Endothelial cell of umbilical vein (primary cell): ENCODE results near the gene TTC33. TPM values are rescaled to one million over a fixed set of nuclear protein-coding genes. Genes with fewer than 3 reads are reported as not detected.

ENCODE experiments used
- BruUV-seq: library from RNA; stranded (reverse); fragments of 400-500 nt; replicated peaks from 2 replicates; lab custom pipeline; 2021; lab: Mats Ljungman, UMichigan
- CTCF ChIA-PET: fragments of 300-600, 350-600 bp; sonication (Branson Sonifier 250); formaldehyde crosslinking; loops from one replicate; lab custom pipeline; 2021; ENCODE audit warnings: antibody characterized with exemption, inconsistent platforms; lab: Charles Lee
- POLR2A ChIA-PET: fragments of 300-600, 350-600 bp; sonication (Branson Sonifier 250); formaldehyde crosslinking; loops from one replicate; lab custom pipeline; 2021; ENCODE audit warnings: antibody characterized with exemption, inconsistent platforms; lab: Charles Lee
- DNase-seq: peaks from one replicate; pipeline ENCODE4 v3.0.0-alpha.2; 2011; ENCODE audit warnings: low read depth, low spot score
- FAIRE-seq: peaks from 2 replicates; lab custom pipeline; 2011; peaks lifted over from hg19 to GRCh38; lab: Jason Lieb, UNC
- H2AFZ ChIP-seq: 2 replicates; pipeline ENCODE4 v1.6.0; 2012; ENCODE audit warnings: low read depth, low read length, control low read depth, inconsistent platforms
- H3K27ac ChIP-seq: 2 replicates; pipeline ENCODE4 v1.5.1; 2011; ENCODE audit warnings: low read depth, mild to moderate bottlenecking, control low read depth, low read length, moderate library complexity; ENCODE audit not compliant: insufficient read depth
- H3K27me3 ChIP-seq, 2 experiments: 2 replicates each; pipeline versions ENCODE4 v1.6.0 to v1.6.1; 2011; ENCODE audit warnings: low read length in 2 of 2, mixed read lengths in 1 of 2; ENCODE audit not compliant: control insufficient read depth in 2 of 2, insufficient read depth in 2 of 2
- H3K36me3 ChIP-seq, 2 experiments: 2 replicates in 1 of 2; 3 replicates in 1 of 2; pipeline ENCODE4 v1.5.1; 2011; ENCODE audit warnings: low read length in 2 of 2, mild to moderate bottlenecking in 1 of 2, moderate library complexity in 1 of 2; ENCODE audit not compliant: control insufficient read depth in 2 of 2, insufficient read depth in 2 of 2; ENCODE audit errors: extremely low read depth in 1 of 2
- H3K4me1 ChIP-seq: 3 replicates; pipeline ENCODE4 v1.5.1; 2011; ENCODE audit warnings: mild to moderate bottlenecking, low read length; ENCODE audit not compliant: control insufficient read depth, insufficient read depth; ENCODE audit errors: extremely low read depth
- H3K4me2 ChIP-seq: 2 replicates; pipeline ENCODE4 v1.6.1; 2011; ENCODE audit warnings: low read length, control low read depth, mixed read lengths; ENCODE audit not compliant: insufficient read depth
- H3K4me3 ChIP-seq, 3 experiments: fragments of 200-600 bp in 1 of 3; sonication (generic), shearing (Covaris generic) in 1 of 3; replicated peaks in 1 of 3; 2 replicates each; pipeline ENCODE4 v1.5.1; 2011 to 2016; ENCODE audit warnings: control low read depth in 3 of 3, low read length in 3 of 3, mild to moderate bottlenecking in 2 of 3, inconsistent platforms in 1 of 3, low read depth in 1 of 3, moderate library complexity in 1 of 3; ENCODE audit not compliant: insufficient read depth in 1 of 3
- H3K79me2 ChIP-seq: 2 replicates; pipeline ENCODE4 v1.6.0; 2012; ENCODE audit warnings: low read length, inconsistent platforms; ENCODE audit not compliant: control insufficient read depth, insufficient read depth
- H3K9ac ChIP-seq: replicated peaks from 2 replicates; pipeline ENCODE3; 2011; ENCODE audit warnings: low read length, control low read depth; ENCODE audit not compliant: insufficient read depth; ENCODE audit errors: extremely low read depth
- H3K9me1 ChIP-seq: replicated peaks from 3 replicates; pipeline ENCODE4 v1.6.0; 2011; ENCODE audit warnings: mild to moderate bottlenecking, low read length; ENCODE audit not compliant: control insufficient read depth, insufficient read depth; ENCODE audit errors: extremely low read depth
- H3K9me3 ChIP-seq: replicated peaks from 2 replicates; pipeline ENCODE4 v1.5.1; 2012; ENCODE audit warnings: low read length, inconsistent platforms; ENCODE audit not compliant: control insufficient read depth, insufficient read depth
- H4K20me1 ChIP-seq: replicated peaks from 2 replicates; pipeline ENCODE3; 2011; ENCODE audit warnings: mild to moderate bottlenecking, low read length; ENCODE audit not compliant: control insufficient read depth, insufficient read depth; ENCODE audit errors: extremely low read depth
- EZH2 ChIP-seq: IDR thresholded peaks from 2 replicates; pipeline ENCODE4 v1.6.1; 2012; ENCODE audit warnings: borderline replicate concordance, low read depth, mild to moderate bottlenecking, moderate library complexity, low read length, inconsistent platforms; ENCODE audit not compliant: severe bottlenecking
- GATA2 ChIP-seq: IDR thresholded peaks from 2 replicates; pipeline ENCODE4 v1.7.0; 2011; ENCODE audit warnings: low read depth, mild to moderate bottlenecking, moderate library complexity, mixed read lengths, low read length; ENCODE audit not compliant: insufficient read length, insufficient read depth
- MAX ChIP-seq: IDR thresholded peaks from 2 replicates; pipeline ENCODE4 v1.6.1; 2011; ENCODE audit not compliant: insufficient read depth, insufficient read length
- MYC ChIP-seq: IDR thresholded peaks from one replicate; pipeline ENCODE4 v1.6.1; 2011; ENCODE audit warnings: mild to moderate bottlenecking, low read depth, low read length
- dilution Hi-C: fragments of 300-500 bp; cut with MboI; formaldehyde crosslinking; loops from one replicate; pipeline ENCODE4 v1.15.0; 2019; ENCODE audit warnings: low sequenced_read_pairs; ENCODE audit not compliant: extremely low pct_ligation_motif_present
- intact Hi-C: fragments of 100-400 bp; cut with micrococcal nuclease; formaldehyde crosslinking; loops from one replicate; pipeline ENCODE4 v1.10.0; 2022
- polyA plus RNA-seq, 4 experiments: library from polyadenylated mRNA; depleted of rRNA in 3 of 4; stranded (reverse) in 3 of 4; unstranded in 1 of 4; fragments of >200 nt; gene quantifications; 2 replicates each; pipeline versions ENCODE4 v1.2.1 to v1.2.3, GENCODE V29; 2011 to 2012; ENCODE audit warnings: missing spikeins in 1 of 4
- total RNA-seq: library from RNA; stranded (reverse); gene quantifications from 2 replicates; pipeline ENCODE4 v1.2.3, GENCODE V29; 2021
- TF ChIP-seq, protein P1 (sequence below), 2 donors: IDR thresholded peaks; 1 replicate in 1 of 2; 2 replicates in 1 of 2; pipeline ENCODE4 v1.5.1; 2011; ENCODE audit warnings: low read length in 2 of 2, mild to moderate bottlenecking in 2 of 2, moderate library complexity in 2 of 2, control low read depth in 1 of 2, inconsistent platforms in 1 of 2, low read depth in 1 of 2; ENCODE audit not compliant: insufficient read depth in 1 of 2; ENCODE audit errors: extremely low read depth in 1 of 2

Gene TTC33
- total and polyA plus RNA-seq, 2 donors (not counting 3 experiments of a cell fraction or from before 2014, with no cell fraction given): 2.2 to 11.7 TPM

DNA sequence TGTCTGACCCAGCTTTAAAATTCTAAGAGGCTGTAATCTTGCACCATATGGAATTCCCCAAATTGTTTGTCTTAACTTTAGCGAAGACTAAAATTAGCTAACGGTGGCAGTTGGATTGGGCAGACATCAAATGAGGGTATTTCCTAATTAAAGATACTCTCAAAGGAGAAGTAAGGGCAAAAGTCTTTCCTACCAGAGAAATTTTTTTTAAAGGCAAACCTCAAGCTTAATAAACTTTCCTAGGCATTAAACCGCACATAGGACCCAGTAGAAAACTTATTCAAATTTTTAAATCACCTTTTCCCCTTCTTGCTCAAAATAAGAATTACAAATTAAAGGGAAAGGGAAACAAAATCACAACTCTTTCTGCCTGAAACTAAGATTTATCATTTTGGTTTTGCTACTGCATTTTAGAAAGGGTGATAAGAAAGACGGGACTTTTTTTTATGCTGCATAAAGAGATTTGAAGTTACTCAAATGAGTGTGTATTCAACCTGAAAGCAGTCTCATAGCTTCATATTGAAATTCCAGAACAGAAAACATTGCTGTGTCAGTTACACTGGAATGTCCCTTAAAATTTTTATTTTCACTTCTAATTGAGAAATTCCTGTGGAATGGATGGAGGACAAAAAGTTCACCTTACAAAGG, 265.2 kb downstream of the TTC33 start:
- Histone ChIP-seq H3K36me3 (no peaks in the 10 kb centered on the region), H3K9ac (no peak overlapping the region), H4K20me1 (no peaks in the 10 kb centered on the region), H3K9me3 (no peaks in the 10 kb centered on the region), H3K4me1 (no peaks in the 10 kb centered on the region), H2AFZ (no peak overlapping the region), H3K27ac (no peak overlapping the region), H3K27me3 (no peaks in the 10 kb centered on the region), H3K4me2 (no peak overlapping the region), H3K79me2 (no peaks in the 10 kb centered on the region), H3K4me3 (no peak overlapping the region), H3K9me1 (no peaks in the 10 kb centered on the region)
- ChIA-PET POLR2A (no interaction called here), CTCF (no interaction called here)
- intact Hi-C loops: no loop called here
- BruUV-seq: no TSS peak
- FAIRE-seq: no peak
- TF ChIP-seq GATA2 (no peak), EZH2 (no peak), MAX (no peak), MYC (no peak)
- TF ChIP-seq, protein P1, sequence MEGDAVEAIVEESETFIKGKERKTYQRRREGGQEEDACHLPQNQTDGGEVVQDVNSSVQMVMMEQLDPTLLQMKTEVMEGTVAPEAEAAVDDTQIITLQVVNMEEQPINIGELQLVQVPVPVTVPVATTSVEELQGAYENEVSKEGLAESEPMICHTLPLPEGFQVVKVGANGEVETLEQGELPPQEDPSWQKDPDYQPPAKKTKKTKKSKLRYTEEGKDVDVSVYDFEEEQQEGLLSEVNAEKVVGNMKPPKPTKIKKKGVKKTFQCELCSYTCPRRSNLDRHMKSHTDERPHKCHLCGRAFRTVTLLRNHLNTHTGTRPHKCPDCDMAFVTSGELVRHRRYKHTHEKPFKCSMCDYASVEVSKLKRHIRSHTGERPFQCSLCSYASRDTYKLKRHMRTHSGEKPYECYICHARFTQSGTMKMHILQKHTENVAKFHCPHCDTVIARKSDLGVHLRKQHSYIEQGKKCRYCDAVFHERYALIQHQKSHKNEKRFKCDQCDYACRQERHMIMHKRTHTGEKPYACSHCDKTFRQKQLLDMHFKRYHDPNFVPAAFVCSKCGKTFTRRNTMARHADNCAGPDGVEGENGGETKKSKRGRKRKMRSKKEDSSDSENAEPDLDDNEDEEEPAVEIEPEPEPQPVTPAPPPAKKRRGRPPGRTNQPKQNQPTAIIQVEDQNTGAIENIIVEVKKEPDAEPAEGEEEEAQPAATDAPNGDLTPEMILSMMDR (IDR thresholded peaks at IDR 0.05; ENCODE audit: extremely low read depth in 1 of 2, insufficient read depth in 1 of 2, low read depth in 1 of 2, low read length in 2 of 2): no peak
- dilution Hi-C loops: no loop called here
- DNase-seq: no peak
